GM12872 (cell line): ENCODE measurements around the gene LRSAM1.

Experiments used
- CTCF ChIP-seq: IDR thresholded peaks from 3 replicates; pipeline ENCODE4 v1.5.1; 2011; ENCODE audit warnings: low read depth, mild to moderate bottlenecking, low read length, moderate library complexity; ENCODE audit not compliant: insufficient read depth

Gene LRSAM1

GRCh38 chr9:127445851-127446712 is 5.2 kb upstream of the LRSAM1 start:
- no peak for TF ChIP-seq CTCF

GRCh38 chr9:127446713-127447415 is 4.4 kb upstream of the LRSAM1 start:
- no peak for TF ChIP-seq CTCF

DNA sequence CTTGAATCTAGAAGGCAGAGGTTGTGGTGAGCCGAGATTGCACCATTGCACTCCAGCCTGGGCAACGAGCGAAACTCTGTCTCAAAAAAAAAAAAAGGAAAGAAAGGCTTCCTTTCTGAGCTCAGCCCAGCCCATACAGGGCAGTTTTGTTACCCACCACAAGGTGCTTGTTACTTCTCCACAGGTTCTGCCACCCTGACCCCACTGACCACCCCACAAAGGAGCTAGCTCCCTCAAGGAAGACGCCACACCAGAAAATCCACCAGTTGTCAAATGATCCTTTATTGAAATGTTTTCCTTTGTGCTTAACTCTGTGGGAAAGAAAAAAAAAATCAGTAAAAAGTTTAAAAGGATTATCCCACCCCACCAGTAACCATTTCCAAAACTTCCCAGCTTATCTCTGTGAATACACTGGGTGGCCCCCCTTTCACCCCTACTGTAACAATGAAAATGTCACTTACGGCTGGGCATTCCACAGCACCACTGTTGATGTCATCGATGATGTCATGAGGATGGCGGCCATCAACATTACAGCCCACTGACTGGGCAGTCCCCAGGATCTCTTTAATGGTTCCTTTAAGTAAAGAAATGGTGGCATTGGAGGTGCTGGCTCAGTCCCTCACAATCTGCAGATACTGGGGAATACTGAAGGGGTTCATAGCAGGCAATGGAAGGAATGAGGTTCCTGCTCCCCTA is 3.7 kb upstream of the LRSAM1 start:
- TF ChIP-seq CTCF, result no peak

- no peak for TF ChIP-seq CTCF
Observed at GRCh38 chr9:127448112-127448805, 3.1 kb upstream of the LRSAM1 start.

- no peak for TF ChIP-seq CTCF
Observed at GRCh38 chr9:127449332-127449966, 1.9 kb upstream of the LRSAM1 start.

GRCh38 chr9:127450243-127450760 is 1.0 kb upstream of the LRSAM1 start:
- TF ChIP-seq CTCF, result no peak
